Mammary epithelial cell (primary cell): ENCODE data around the gene CARMIL3.

ENCODE experiments used
- EZH2 ChIP-seq: IDR thresholded peaks from 2 replicates; pipeline ENCODE4 v1.6.1; 2012; ENCODE audit warnings: low read length, inconsistent platforms, borderline replicate concordance
- TF ChIP-seq, protein P1 (sequence below), 2 donors: IDR thresholded peaks in 1 of 2; conservative IDR thresholded peaks in 1 of 2; 2 replicates each; pipeline ENCODE4 v1.5.1; 2011 to 2012; ENCODE audit warnings: inconsistent platforms in 2 of 2, low read length in 2 of 2, mild to moderate bottlenecking in 2 of 2, control low read depth in 1 of 2, low read depth in 1 of 2; ENCODE audit not compliant: insufficient read depth in 1 of 2; ENCODE audit errors: extremely low read depth in 1 of 2

DNA sequence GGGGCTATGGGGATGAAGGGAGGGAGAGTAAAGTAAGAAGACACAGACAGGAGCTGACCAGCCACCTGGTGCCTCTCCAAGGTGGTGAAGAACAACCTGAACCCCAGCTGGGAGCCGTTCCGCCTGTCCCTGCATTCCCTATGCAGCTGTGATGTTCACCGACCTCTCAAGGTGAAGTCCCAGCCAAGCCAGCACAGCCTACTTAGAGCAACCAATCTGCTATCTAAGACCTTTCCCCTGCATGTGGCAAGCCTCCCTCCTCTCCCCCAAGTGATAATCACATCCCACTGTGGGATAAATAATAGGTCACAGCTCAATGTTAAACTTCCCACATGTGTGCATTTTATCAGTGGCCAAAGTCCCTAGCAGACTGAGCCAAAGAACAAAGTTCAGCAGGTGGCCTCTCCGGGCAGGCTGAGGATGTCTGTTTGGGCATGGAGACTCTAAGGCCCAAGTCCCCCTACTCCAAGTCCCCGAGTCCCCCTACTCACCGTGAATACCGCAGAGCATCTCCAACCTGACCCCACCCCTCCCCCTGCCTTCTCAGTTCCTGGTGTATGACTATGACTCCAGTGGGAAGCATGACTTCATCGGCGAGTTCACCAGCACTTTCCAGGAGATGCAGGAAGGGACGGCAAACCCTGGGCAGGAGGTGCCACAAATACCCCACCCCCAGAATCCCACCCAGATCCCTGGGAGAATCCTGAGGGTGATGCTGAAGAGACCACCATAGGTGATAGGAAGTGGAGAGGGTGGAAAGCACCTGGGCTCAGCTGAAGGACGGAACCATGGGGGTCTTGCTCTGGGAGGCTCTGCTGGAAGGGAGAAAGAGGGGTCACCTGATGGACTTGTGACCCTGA is 23.0 kb downstream of the CARMIL3 start:
- TF ChIP-seq, protein P1, sequence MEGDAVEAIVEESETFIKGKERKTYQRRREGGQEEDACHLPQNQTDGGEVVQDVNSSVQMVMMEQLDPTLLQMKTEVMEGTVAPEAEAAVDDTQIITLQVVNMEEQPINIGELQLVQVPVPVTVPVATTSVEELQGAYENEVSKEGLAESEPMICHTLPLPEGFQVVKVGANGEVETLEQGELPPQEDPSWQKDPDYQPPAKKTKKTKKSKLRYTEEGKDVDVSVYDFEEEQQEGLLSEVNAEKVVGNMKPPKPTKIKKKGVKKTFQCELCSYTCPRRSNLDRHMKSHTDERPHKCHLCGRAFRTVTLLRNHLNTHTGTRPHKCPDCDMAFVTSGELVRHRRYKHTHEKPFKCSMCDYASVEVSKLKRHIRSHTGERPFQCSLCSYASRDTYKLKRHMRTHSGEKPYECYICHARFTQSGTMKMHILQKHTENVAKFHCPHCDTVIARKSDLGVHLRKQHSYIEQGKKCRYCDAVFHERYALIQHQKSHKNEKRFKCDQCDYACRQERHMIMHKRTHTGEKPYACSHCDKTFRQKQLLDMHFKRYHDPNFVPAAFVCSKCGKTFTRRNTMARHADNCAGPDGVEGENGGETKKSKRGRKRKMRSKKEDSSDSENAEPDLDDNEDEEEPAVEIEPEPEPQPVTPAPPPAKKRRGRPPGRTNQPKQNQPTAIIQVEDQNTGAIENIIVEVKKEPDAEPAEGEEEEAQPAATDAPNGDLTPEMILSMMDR (conservative IDR thresholded peaks at IDR 0.05 in 1 of 2, IDR thresholded peaks at IDR 0.05 in 1 of 2; ENCODE audit: extremely low read depth in 1 of 2, insufficient read depth in 1 of 2, low read depth in 1 of 2, low read length in 2 of 2), result no peak
- TF ChIP-seq EZH2, result no peak
